Measurements from ENCODE around the gene ING3. TPM values are rescaled to one million over a fixed set of nuclear protein-coding genes. Genes with fewer than 3 reads are reported as not detected.
A peak's percentile ranks its signal among the peaks of the same experiment; 100 is the strongest.

ING3 gene
- total and polyA plus RNA-seq, 12 donors, result 6.0 to 18.1 (median 13.5) TPM

DNA sequence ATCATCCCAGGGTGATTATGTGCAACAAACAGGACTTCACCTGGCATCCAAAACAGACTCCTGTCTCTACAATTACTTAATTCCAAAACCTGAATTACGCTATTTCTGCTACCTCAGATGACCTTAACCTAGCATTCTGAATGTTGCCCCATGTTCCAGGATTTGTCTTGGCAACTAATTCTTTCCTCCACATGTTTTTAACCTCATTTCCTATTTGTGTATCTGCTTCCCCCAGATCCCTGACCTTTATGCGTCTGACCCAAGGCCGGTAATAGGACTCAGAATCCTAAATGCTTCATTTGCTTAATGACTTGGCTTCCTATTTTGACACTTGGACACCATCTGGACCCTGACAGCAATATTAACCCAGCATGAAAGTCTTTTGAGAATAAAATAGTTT, 8.7 kb upstream of the ING3 start:
- intact Hi-C loops (cut with DNase I), result loop anchor here in 6 of 10 donors (1.0 to 5.0 kb wide), 4 partner anchors 135 to 137 kb away; no protein-coding TSS in a partner anchor
- no peak overlapping the region for H3K4me3 ChIP-seq
- H3K27me3 ChIP-seq, result no peaks in the 10 kb centered on the region
- peak in 6 of 8 donors; percentile 12 to 90 (median 64) for ATAC-seq
- no peaks in the 10 kb centered on the region for H3K9me3 ChIP-seq
- peaks cover 0 to 9% (median 0%) of the 10 kb centered on the region in 9 donors for H3K4me1 ChIP-seq
- H3K36me3 ChIP-seq, result no peaks in the 10 kb centered on the region
- no peak for TF ChIP-seq CTCF (IDR thresholded peaks at IDR 0.05)
- peak overlapping the region in 2 of 10 donors; percentile 22 to 23 for H3K27ac ChIP-seq
- no peak for DNase-seq
- WGBS, 2 donors, result 45 to 58% methylated on average over 3 of the region's 3 CpGs

- Histone ChIP-seq H3K9me3 (no peaks in the 10 kb centered on the region), H3K4me1 (peaks cover 0 to 9% (median 0%) of the 10 kb centered on the region in 9 donors), H3K27me3 (no peaks in the 10 kb centered on the region), H3K36me3 (no peaks in the 10 kb centered on the region), H3K27ac (no peak overlapping the region), H3K4me3 (no peak overlapping the region)
- WGBS, 2 donors, result 93 to 98% methylated on average over 1 of the region's 1 CpG
- no peak for DNase-seq
- no peak for TF ChIP-seq CTCF (IDR thresholded peaks at IDR 0.05)
- ATAC-seq, result no peak
- intact Hi-C loops (cut with DNase I), result loop anchor here in 3 of 10 donors (5.0 kb wide), 1 partner anchor 136 kb away; no protein-coding TSS in a partner anchor
Observed at GRCh38 chr7:120942861-120943260, 7.7 kb upstream of the ING3 start.

DNA sequence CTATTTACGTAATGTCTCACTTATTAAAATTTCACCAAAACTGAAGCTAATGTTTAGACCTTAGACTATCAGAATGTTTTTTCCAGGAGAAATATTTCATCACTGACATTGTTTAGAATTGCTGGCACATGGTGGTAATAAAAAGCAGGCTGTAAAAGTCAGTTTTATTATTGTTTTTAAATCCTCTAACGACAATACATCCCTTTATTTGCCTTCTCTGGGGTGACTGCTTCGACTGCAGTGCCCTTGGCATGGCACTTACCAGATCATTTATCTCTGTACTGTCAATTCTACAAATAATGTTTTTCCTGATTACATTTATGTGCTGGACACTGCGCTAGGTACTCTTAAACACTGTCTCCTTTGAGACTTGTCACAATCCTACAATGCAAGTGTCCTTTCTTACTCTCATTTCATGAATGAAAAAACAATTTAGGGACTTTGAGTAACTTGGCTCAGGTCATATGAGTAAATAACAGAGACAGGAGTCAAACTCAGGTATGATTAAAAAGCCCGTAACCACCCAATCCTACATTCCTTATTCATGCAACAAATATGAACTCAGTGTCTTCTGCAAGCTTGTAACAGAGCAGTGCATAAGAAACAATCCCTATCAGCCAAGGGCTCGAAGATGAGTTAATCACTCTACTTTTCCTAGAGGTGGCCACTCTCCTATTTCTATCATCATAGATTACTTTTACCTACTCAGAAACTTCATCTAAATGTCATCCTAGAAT, 5.6 kb upstream of the ING3 start:
- 76 to 84% methylated on average over 6 of the region's 6 CpGs for WGBS, 2 donors
- intact Hi-C loops (cut with DNase I), result loop anchor here in 4 of 10 donors (5.0 kb wide), 2 partner anchors 88 to 138 kb away; partner anchors contain the start of gene TSPAN12 (in 2 of the 4)

GRCh38 chr7:120947980-120948379, 2.6 kb upstream of the ING3 start:
- DNase-seq (no peak), ATAC-seq (no peak)
- no peaks in the 10 kb centered on the region for H3K9me3 ChIP-seq
- no peak overlapping the region for H3K27ac ChIP-seq
- H3K36me3 ChIP-seq, result peaks cover 0 to 14% (median 0%) of the 10 kb centered on the region in 9 donors
- intact Hi-C loops (cut with DNase I), result loop anchor here in 3 of 10 donors (2.0 to 5.0 kb wide), 2 partner anchors 89 to 91 kb away; partner anchors contain the start of gene TSPAN12 (in 3 of the 3)
- TF ChIP-seq CTCF (IDR thresholded peaks at IDR 0.05), result no peak
- H3K4me3 ChIP-seq, result no peak overlapping the region
- no peaks in the 10 kb centered on the region for H3K27me3 ChIP-seq
- peaks cover 0 to 28% (median 23%) of the 10 kb centered on the region in 9 donors for H3K4me1 ChIP-seq

More for the DNA sequence above, 5.6 kb upstream of the ING3 start:
- Histone ChIP-seq H3K27ac (no peak overlapping the region), H3K4me3 (no peak overlapping the region), H3K4me1 (peaks cover 0 to 15% (median 4%) of the 10 kb centered on the region in 9 donors), H3K36me3 (no peaks in the 10 kb centered on the region), H3K27me3 (no peaks in the 10 kb centered on the region), H3K9me3 (no peaks in the 10 kb centered on the region)
- TF ChIP-seq CTCF (IDR thresholded peaks at IDR 0.05), result no peak
- ATAC-seq (no peak), DNase-seq (no peak)
